Measurements from ENCODE around the gene MTHFR.

MTHFR gene

GRCh38 chr1:11805422-11806306, at the start of gene MTHFR, which contains the start of gene CLCN6:
Gene MTHFR (minus strand): TSS chr1:11805964. CDS start chr1:11803116, 2,848 bp downstream.
Gene CLCN6 (plus strand): TSS chr1:11806191. CDS start chr1:11806263, 72 bp downstream.
- H3K4me1 Mint-ChIP-seq = peaks cover 66% of the 10 kb centered on the region

GRCh38 chr1:11855430-11855829, 49.7 kb upstream of the MTHFR start:
- ATAC-seq = no peak
- Mint-ChIP-seq H3K4me3 (no peak overlapping the region), H3K27me3 (peaks cover 50% of the 10 kb centered on the region)

More at GRCh38 chr1:11805422-11806306, at the start of gene MTHFR, which contains the start of gene CLCN6:
- Mint-ChIP-seq H3K27me3 (no peaks in the 10 kb centered on the region), H3K9me3 (no peaks in the 10 kb centered on the region), H3K27ac (peak within 1 kb of the TSS; percentile 92), H3K36me3 (peaks cover 57% of the 10 kb centered on the region), H3K4me3 (peak within 1 kb of the TSS; percentile 87)
- ATAC-seq = peak; percentile 94

GRCh38 chr1:11854519-11854918, 48.8 kb upstream of the MTHFR start:
- peaks cover 41% of the 10 kb centered on the region for H3K27me3 Mint-ChIP-seq
- H3K9me3 Mint-ChIP-seq = no peaks in the 10 kb centered on the region
- ATAC-seq = no peak
- H3K4me1 Mint-ChIP-seq = peaks cover 8% of the 10 kb centered on the region
- no peaks in the 10 kb centered on the region for H3K36me3 Mint-ChIP-seq
- H3K27ac Mint-ChIP-seq = no peak overlapping the region
- no peak overlapping the region for H3K4me3 Mint-ChIP-seq

More at GRCh38 chr1:11855430-11855829, 49.7 kb upstream of the MTHFR start:
- no peaks in the 10 kb centered on the region for H3K36me3 Mint-ChIP-seq
- H3K9me3 Mint-ChIP-seq = no peaks in the 10 kb centered on the region
- H3K4me1 Mint-ChIP-seq = peaks cover 8% of the 10 kb centered on the region
- H3K27ac Mint-ChIP-seq = no peak overlapping the region

- Mint-ChIP-seq H3K9me3 (no peaks in the 10 kb centered on the region), H3K36me3 (peaks cover 19% of the 10 kb centered on the region), H3K27me3 (peaks cover 12% of the 10 kb centered on the region), H3K4me1 (peaks cover 8% of the 10 kb centered on the region), H3K4me3 (no peak overlapping the region), H3K27ac (no peak overlapping the region)
- no peak for ATAC-seq
Observed at GRCh38 chr1:11851180-11851579, 45.4 kb upstream of the MTHFR start.

GRCh38 chr1:11850156-11850555, 44.4 kb upstream of the MTHFR start:
- no peak overlapping the region for H3K27ac Mint-ChIP-seq
- H3K27me3 Mint-ChIP-seq = peaks cover 11% of the 10 kb centered on the region
- H3K4me3 Mint-ChIP-seq = no peak overlapping the region
- H3K9me3 Mint-ChIP-seq = no peaks in the 10 kb centered on the region
- H3K36me3 Mint-ChIP-seq = peaks cover 24% of the 10 kb centered on the region
- H3K4me1 Mint-ChIP-seq = peaks cover 8% of the 10 kb centered on the region
- ATAC-seq = no peak

GRCh38 chr1:11848373-11848700, 42.6 kb upstream of the MTHFR start:
- Mint-ChIP-seq H3K27ac (no peak overlapping the region), H3K36me3 (peaks cover 39% of the 10 kb centered on the region), H3K27me3 (no peaks in the 10 kb centered on the region), H3K4me1 (peaks cover 9% of the 10 kb centered on the region), H3K4me3 (no peak overlapping the region), H3K9me3 (no peaks in the 10 kb centered on the region)
- ATAC-seq = no peak

- Mint-ChIP-seq H3K9me3 (no peaks in the 10 kb centered on the region), H3K27me3 (no peaks in the 10 kb centered on the region), H3K27ac (no peak within 1 kb of the TSS), H3K36me3 (peaks cover 44% of the 10 kb centered on the region), H3K4me3 (no peak within 1 kb of the TSS), H3K4me1 (peaks cover 14% of the 10 kb centered on the region)
- ATAC-seq = no peak
Observed at GRCh38 chr1:11847667-11848372, 42.1 kb upstream of the MTHFR start, which contains the start of gene NPPA. Gene NPPA (minus strand): TSS chr1:11847783. CDS start chr1:11847684, 99 bp downstream.

- H3K4me1 Mint-ChIP-seq = peaks cover 24% of the 10 kb centered on the region
- peaks cover 63% of the 10 kb centered on the region for H3K36me3 Mint-ChIP-seq
- no peak overlapping the region for H3K27ac Mint-ChIP-seq
- H3K9me3 Mint-ChIP-seq = no peaks in the 10 kb centered on the region
- no peak overlapping the region for H3K4me3 Mint-ChIP-seq
- no peaks in the 10 kb centered on the region for H3K27me3 Mint-ChIP-seq
- ATAC-seq = no peak
Observed at GRCh38 chr1:11845641-11846335, 40.0 kb upstream of the MTHFR start.

GRCh38 chr1:11842154-11843041, 36.6 kb upstream of the MTHFR start:
- Mint-ChIP-seq H3K36me3 (peaks cover 78% of the 10 kb centered on the region), H3K4me1 (peaks cover 31% of the 10 kb centered on the region), H3K27ac (peak overlapping the region; percentile 12), H3K9me3 (no peaks in the 10 kb centered on the region), H3K4me3 (no peak overlapping the region), H3K27me3 (no peaks in the 10 kb centered on the region)
- peak; percentile 67 for ATAC-seq

GRCh38 chr1:11841245-11842153, 35.7 kb upstream of the MTHFR start:
- Mint-ChIP-seq H3K9me3 (no peaks in the 10 kb centered on the region), H3K27me3 (no peaks in the 10 kb centered on the region), H3K4me1 (peaks cover 31% of the 10 kb centered on the region), H3K36me3 (peaks cover 71% of the 10 kb centered on the region), H3K4me3 (no peak overlapping the region), H3K27ac (peak overlapping the region; percentile 12)
- no peak for ATAC-seq

- Mint-ChIP-seq H3K4me1 (peaks cover 31% of the 10 kb centered on the region), H3K27me3 (no peaks in the 10 kb centered on the region), H3K27ac (no peak overlapping the region), H3K36me3 (peaks cover 77% of the 10 kb centered on the region), H3K4me3 (no peak overlapping the region), H3K9me3 (no peaks in the 10 kb centered on the region)
- ATAC-seq = no peak
Observed at GRCh38 chr1:11839727-11840705, 34.3 kb upstream of the MTHFR start.

GRCh38 chr1:11838349-11839272, 32.8 kb upstream of the MTHFR start:
- peak; percentile 86 for ATAC-seq

More at GRCh38 chr1:11838349-11839272, 32.8 kb upstream of the MTHFR start:
- H3K36me3 Mint-ChIP-seq = peaks cover 70% of the 10 kb centered on the region
- H3K4me3 Mint-ChIP-seq = no peak overlapping the region
- H3K27me3 Mint-ChIP-seq = no peaks in the 10 kb centered on the region
- H3K27ac Mint-ChIP-seq = peak overlapping the region; percentile 12
- peaks cover 31% of the 10 kb centered on the region for H3K4me1 Mint-ChIP-seq
- no peaks in the 10 kb centered on the region for H3K9me3 Mint-ChIP-seq
